HEK293 (cell line): Measurements from ENCODE around the gene GARIN5A.

Experiments
- CTCF ChIA-PET: fragments of 350-600 bp; formaldehyde crosslinking; extraction: SDS; loops from one replicate; lab custom pipeline; 2021; ENCODE audit warnings: antibody characterized with exemption; lab: Yijun Ruan, JAX
- POLR2A ChIA-PET: fragments of 300-600 bp; formaldehyde crosslinking; extraction: SDS; loops from one replicate; lab custom pipeline; 2020; ENCODE audit warnings: antibody characterized with exemption, inconsistent platforms; lab: Yijun Ruan, JAX
- H3K27ac ChIP-seq: fragments of 200-500 bp; sonication (Bioruptor generic); 2 replicates; pipeline ENCODE4 v1.5.1; 2014; ENCODE audit warnings: low read depth, low read length, control low read depth, inconsistent platforms; ENCODE audit errors: extremely low read depth
- H3K36me3 ChIP-seq, 2 experiments: fragments of 200-500 bp in 1 of 2; sonication (Bioruptor generic) in 1 of 2; 1 replicate in 1 of 2; 2 replicates in 1 of 2; pipeline ENCODE4 v1.5.1; 2014 to 2017; ENCODE audit warnings: inconsistent platforms in 2 of 2, low read length in 2 of 2; ENCODE audit not compliant: control insufficient read depth in 2 of 2, insufficient read depth in 1 of 2
- H3K4me1 ChIP-seq: fragments of 200-500 bp; sonication (Bioruptor generic); 2 replicates; pipeline ENCODE4 v1.5.1; 2014; ENCODE audit warnings: mild to moderate bottlenecking, low read length, inconsistent platforms; ENCODE audit not compliant: control insufficient read depth, insufficient read depth
- H3K4me3 ChIP-seq: 2 replicates; pipeline ENCODE4 v1.5.1; 2011; ENCODE audit warnings: low read depth, mild to moderate bottlenecking, control low read depth, low read length, moderate library complexity
- H3K9me3 ChIP-seq: fragments of 200-500 bp; sonication (Bioruptor generic); 2 replicates; pipeline ENCODE4 v1.5.1; 2014; ENCODE audit warnings: low read depth, low read length, inconsistent platforms; ENCODE audit not compliant: control insufficient read depth, insufficient read depth
- GLIS2 ChIP-seq: fragments of 450-650 bp; formaldehyde crosslinking; IDR thresholded peaks from 2 replicates; pipeline ENCODE4 v1.5.1; 2016; ENCODE audit warnings: missing biosample characterization, missing genetic modification characterization
- KLF1 ChIP-seq: fragments of 450-650 bp; formaldehyde crosslinking; IDR thresholded peaks from 2 replicates; pipeline ENCODE4 v1.5.1; 2016; ENCODE audit warnings: missing biosample characterization, missing genetic modification characterization
- KLF17 ChIP-seq: fragments of 450-650 bp; formaldehyde crosslinking; IDR thresholded peaks from 2 replicates; pipeline ENCODE4 v1.5.1; 2016; ENCODE audit warnings: missing biosample characterization, missing genetic modification characterization
- KLF8 ChIP-seq: fragments of 450-650 bp; formaldehyde crosslinking; IDR thresholded peaks from 2 replicates; pipeline ENCODE4 v1.5.1; 2016; ENCODE audit warnings: missing biosample characterization, missing genetic modification characterization
- KLF9 ChIP-seq: fragments of 450-650 bp; formaldehyde crosslinking; IDR thresholded peaks from 2 replicates; pipeline ENCODE4 v1.5.1; 2016; ENCODE audit warnings: missing biosample characterization, missing genetic modification characterization, low read depth
- SALL2 ChIP-seq: fragments of 450-650 bp; formaldehyde crosslinking; IDR thresholded peaks from 2 replicates; pipeline ENCODE4 v1.5.0; 2017; ENCODE audit warnings: missing biosample characterization, mild to moderate bottlenecking, missing genetic modification characterization, borderline replicate concordance
- ZBTB10 ChIP-seq: fragments of 450-650 bp; formaldehyde crosslinking; IDR thresholded peaks from 2 replicates; pipeline ENCODE4 v1.5.1; 2016; ENCODE audit warnings: missing biosample characterization, missing genetic modification characterization
- ZEB2 ChIP-seq: fragments of 450-650 bp; formaldehyde crosslinking; IDR thresholded peaks from 2 replicates; pipeline ENCODE4 v1.5.1; 2016; ENCODE audit warnings: missing biosample characterization, missing genetic modification characterization
- ZNF341 ChIP-seq: fragments of 450-650 bp; formaldehyde crosslinking; IDR thresholded peaks from 2 replicates; pipeline ENCODE4; 2016; ENCODE audit warnings: low read depth, missing biosample characterization, missing genetic modification characterization
- ZNF473 ChIP-seq: fragments of 450-650 bp; formaldehyde crosslinking; IDR thresholded peaks from 2 replicates; pipeline ENCODE4 v1.5.1; 2017; ENCODE audit warnings: missing biosample characterization, missing genetic modification characterization
- ZNF623 ChIP-seq: fragments of 450-650 bp; formaldehyde crosslinking; IDR thresholded peaks from 2 replicates; pipeline ENCODE4 v1.5.1; 2016; ENCODE audit warnings: missing biosample characterization, missing genetic modification characterization

GARIN5A gene

GRCh38 chr19:50418176-50419021 is 58.2 kb downstream of the GARIN5A start, which contains the start of gene SPIB:
SPIB (plus strand) TSS chr19:50418938; CDS start chr19:50418963, 25 bp downstream.
- Histone ChIP-seq H3K27ac (no peak within 1 kb of the TSS), H3K9me3 (no peaks in the 10 kb centered on the region), H3K4me1 (no peaks in the 10 kb centered on the region), H3K4me3 (no peak within 1 kb of the TSS), H3K36me3 (peaks cover 3 to 19% of the 10 kb centered on the region in 2 experiments; a peak in 2 of 3 replicates)
- ChIA-PET CTCF (no interaction called here), POLR2A (no interaction called here)
- TF ChIP-seq ZBTB10 (tag by site-specific recombination), result peak; percentile 22; the same call in 1 of the 2 replicates
- no peak for TF ChIP-seq ZNF473 (tag by site-specific recombination)
- 0 out of 2 replicates have a peak, but pooled peaks have one; percentile 0 for TF ChIP-seq GLIS2 (tag by site-specific recombination)

GRCh38 chr19:50417111-50418081 is 59.3 kb downstream of the GARIN5A start:
- no peak overlapping the region for H3K27ac ChIP-seq
- POLR2A ChIA-PET, result interaction anchor here (0.6 kb wide), 1 partner anchor 33 kb away, joined by 4 read pairs; no protein-coding TSS in a partner anchor
- CTCF ChIA-PET, result interaction anchor here (0.5 kb wide), 1 partner anchor 123 kb away, joined by 5 read pairs; no protein-coding TSS in a partner anchor
- peaks cover 6 to 29% of the 10 kb centered on the region in 2 experiments; a peak in 2 of 3 replicates for H3K36me3 ChIP-seq
- H3K4me1 ChIP-seq, result no peaks in the 10 kb centered on the region
- no peak overlapping the region for H3K4me3 ChIP-seq
- no peaks in the 10 kb centered on the region for H3K9me3 ChIP-seq
- TF ChIP-seq KLF1 (tag by site-specific recombination) (peak; percentile 99), ZNF623 (tag by site-specific recombination) (no peak), ZEB2 (tag by site-specific recombination) (peak; percentile 39; the same call in 1 of the 2 replicates), KLF9 (tag by site-specific recombination) (peak; percentile 33; the same call in 1 of the 2 replicates), KLF8 (tag by site-specific recombination) (peak; percentile 84), ZNF341 (peak; percentile 69), KLF17 (tag by site-specific recombination) (peak; percentile 55; the same call in 1 of the 2 replicates), SALL2 (no peak)
